AG04449 (cell line): ENCODE results near the gene CYTH4.
"Not testable (repeated sequence)": the region's sequence is repeated elsewhere in the genome, so short reads cannot be mapped to it uniquely, and the experiment has no call there.

Experiments
- CTCF ChIA-PET: fragments of 350-600 bp; formaldehyde crosslinking; extraction: SDS; loops from one replicate; lab custom pipeline; 2021; ENCODE audit warnings: antibody characterized with exemption; lab: Yijun Ruan, JAX
- POLR2A ChIA-PET: fragments of 400-600, 350-600 bp; formaldehyde crosslinking; extraction: SDS; loops from one replicate; lab custom pipeline; 2020; ENCODE audit warnings: antibody characterized with exemption, inconsistent platforms; lab: Yijun Ruan, JAX
- DNase-seq: peaks from one replicate; pipeline ENCODE4 v3.0.0-alpha.2; 2010; ENCODE audit warnings: low read depth, low spot score
- H3K4me3 ChIP-seq: 2 replicates; pipeline ENCODE4 v1.5.1; 2011; ENCODE audit warnings: low read depth, mild to moderate bottlenecking, control low read depth, low read length
- CTCF ChIP-seq: IDR thresholded peaks from one replicate; pipeline ENCODE4 v1.5.1; 2011; ENCODE audit warnings: mild to moderate bottlenecking, moderate library complexity, low read length, control low read depth, inconsistent platforms; ENCODE audit not compliant: insufficient read depth; ENCODE audit errors: missing control alignments

The CYTH4 gene

GRCh38 chr22:37282385-37282677 is at the start of gene CYTH4:
CYTH4 (plus strand) TSS chr22:37282508; CDS start chr22:37282570, 62 bp downstream.
- no peak for TF ChIP-seq CTCF
- no peak within 1 kb of the TSS for H3K4me3 ChIP-seq
- DNase-seq, result no peak
- CTCF ChIA-PET, result interaction anchor here (0.9 to 10.2 kb wide), 4 partner anchors 15 to 174 kb away, joined by 3 to 89 read pairs (median 8); no protein-coding TSS in a partner anchor
- POLR2A ChIA-PET, result no interaction called here

GRCh38 chr22:37233371-37233750 is 48.9 kb upstream of the CYTH4 start:
- DNase-seq, POLR2A ChIA-PET, H3K4me3 ChIP-seq: not testable (repeated sequence)
- CTCF ChIA-PET, result interaction anchor here (0.9 to 1.5 kb wide), 2 partner anchors 13 to 27 kb away, joined by 3 to 4 read pairs; no protein-coding TSS in a partner anchor

GRCh38 chr22:37233751-37234631 is 48.3 kb upstream of the CYTH4 start:
- no peak for TF ChIP-seq CTCF
- ChIA-PET CTCF (interaction anchor here (0.9 to 1.5 kb wide), 2 partner anchors 14 to 26 kb away, joined by 3 to 4 read pairs; no protein-coding TSS in a partner anchor), POLR2A (no interaction called here)
- H3K4me3 ChIP-seq, result no peak overlapping the region
- DNase-seq, result no peak

GRCh38 chr22:37234736-37235711 is 47.3 kb upstream of the CYTH4 start:
- CTCF ChIA-PET, result interaction anchor here (1.5 kb wide), 1 partner anchor 25 kb away, joined by 4 read pairs; no protein-coding TSS in a partner anchor

GRCh38 chr22:37235897-37236607 is 46.3 kb upstream of the CYTH4 start:
- POLR2A ChIA-PET, result no interaction called here

More at GRCh38 chr22:37234736-37235711, 47.3 kb upstream of the CYTH4 start:
- POLR2A ChIA-PET, result no interaction called here
- no peak for TF ChIP-seq CTCF
- H3K4me3 ChIP-seq, result no peak overlapping the region
- no peak for DNase-seq

More at GRCh38 chr22:37235897-37236607, 46.3 kb upstream of the CYTH4 start:
- TF ChIP-seq CTCF, result no peak
- DNase-seq, result no peak
- CTCF ChIA-PET, result no interaction called here
- no peak overlapping the region for H3K4me3 ChIP-seq
